H1 (cell line): ENCODE data around the gene CCDC106. TPM values are rescaled to one million over a fixed set of nuclear protein-coding genes. Genes with fewer than 3 reads are reported as not detected.

Source experiments
- CTCF ChIA-PET: fragments of 300-600 bp; sonication (Branson Sonifier 250); formaldehyde crosslinking; loops from one replicate; lab custom pipeline; 2021; ENCODE audit not compliant: partially characterized antibody; lab: Charles Lee
- POLR2A ChIA-PET: fragments of 300-600 bp; sonication (Branson Sonifier 250); formaldehyde crosslinking; loops from one replicate; lab custom pipeline; 2021; ENCODE audit warnings: inconsistent platforms; ENCODE audit not compliant: partially characterized antibody; lab: Charles Lee
- DNase-seq, 2 experiments: peaks; one replicate each; pipeline versions ENCODE4 v3.0.0 to v3.0.0-alpha.2; 2010 to 2022; ENCODE audit warnings: low spot score in 2 of 2, low read depth in 1 of 2, mixed read lengths in 1 of 2
- FAIRE-seq: peaks from 2 replicates; lab custom pipeline; 2011; peaks lifted over from hg19 to GRCh38; lab: Jason Lieb, UNC
- H2AFZ ChIP-seq: 2 replicates; pipeline ENCODE4 v1.8.1; 2012; ENCODE audit warnings: low read length, inconsistent platforms
- H2AK5ac ChIP-seq: 2 replicates; pipeline ENCODE4 v1.6.1; 2013; ENCODE audit warnings: low read depth, low read length
- H2BK120ac ChIP-seq: replicated peaks from 2 replicates; pipeline ENCODE3; 2013; ENCODE audit warnings: low read depth, low read length, inconsistent platforms
- H2BK12ac ChIP-seq: 2 replicates; pipeline ENCODE4 v1.6.1; 2013; ENCODE audit warnings: low read depth, low read length
- H2BK15ac ChIP-seq: 2 replicates; pipeline ENCODE4 v1.6.1; 2013; ENCODE audit warnings: low read length
- H2BK20ac ChIP-seq: 2 replicates; pipeline ENCODE4 v1.6.1; 2013; ENCODE audit warnings: low read length
- H2BK5ac ChIP-seq: 2 replicates; pipeline ENCODE4 v1.6.1; 2013; ENCODE audit warnings: low read depth, low read length
- H3K14ac ChIP-seq: 2 replicates; pipeline ENCODE4 v1.6.1; 2013; ENCODE audit warnings: inconsistent platforms; ENCODE audit not compliant: insufficient read length
- H3K18ac ChIP-seq: 2 replicates; pipeline ENCODE4 v1.6.1; 2013; ENCODE audit warnings: low read length; ENCODE audit errors: extremely low read depth
- H3K23ac ChIP-seq: 2 replicates; pipeline ENCODE4 v1.6.1; 2013; ENCODE audit warnings: inconsistent platforms; ENCODE audit not compliant: insufficient read length
- H3K23me2 ChIP-seq: 2 replicates; pipeline ENCODE4 v1.6.1; 2013; ENCODE audit warnings: low read depth, low read length
- H3K27ac ChIP-seq: 2 replicates; pipeline ENCODE4 v1.6.1; 2011; ENCODE audit warnings: low read depth, low read length, inconsistent platforms
- H3K27me3 ChIP-seq, 4 experiments: replicated peaks in 1 of 4; 1 replicate in 1 of 4; 2 replicates in 3 of 4; pipeline versions ENCODE4 v1.6.1 to v1.8.1; 2011 to 2013; ENCODE audit warnings: low read length in 3 of 4, mild to moderate bottlenecking in 3 of 4, inconsistent platforms in 2 of 4, mixed read lengths in 2 of 4, moderate library complexity in 1 of 4; ENCODE audit not compliant: control insufficient read depth in 3 of 4, insufficient read depth in 3 of 4; ENCODE audit errors: extremely low read depth in 1 of 4
- H3K36me3 ChIP-seq, 4 experiments: 2 replicates each; pipeline versions ENCODE4 v1.6.1 to v1.8.1; 2011 to 2013; ENCODE audit warnings: mild to moderate bottlenecking in 4 of 4, low read length in 3 of 4, moderate library complexity in 2 of 4, control low read depth in 1 of 4, inconsistent platforms in 1 of 4; ENCODE audit not compliant: insufficient read depth in 4 of 4, control insufficient read depth in 2 of 4
- H3K4ac ChIP-seq: replicated peaks from 2 replicates; pipeline ENCODE3; 2013; ENCODE audit warnings: low read length, low read depth, mixed read lengths, inconsistent platforms; ENCODE audit not compliant: insufficient read length
- H3K4me1 ChIP-seq, 4 experiments: replicated peaks in 1 of 4; 1 replicate in 1 of 4; 2 replicates in 3 of 4; pipeline versions ENCODE4 v1.6.1 to v1.8.1; 2011 to 2013; ENCODE audit warnings: low read length in 3 of 4, inconsistent platforms in 2 of 4, mixed read lengths in 1 of 4; ENCODE audit not compliant: insufficient read depth in 4 of 4, control insufficient read depth in 3 of 4
- H3K4me2 ChIP-seq, 2 experiments: 2 replicates each; pipeline versions ENCODE4 v1.6.1 to v1.8.1; 2011 to 2013; ENCODE audit warnings: low read depth in 2 of 2, low read length in 2 of 2, control low read depth in 1 of 2, inconsistent platforms in 1 of 2, mild to moderate bottlenecking in 1 of 2; ENCODE audit not compliant: insufficient read depth in 1 of 2
- H3K4me3 ChIP-seq, 4 experiments: fragments of 200-600, 300-600 bp in 1 of 4; sonication (generic), shearing (Covaris generic), sonication (Bioruptor Twin) in 1 of 4; 2 replicates each; pipeline versions ENCODE4 v1.5.1 to v1.8.1; 2011 to 2016; ENCODE audit warnings: low read length in 4 of 4, low read depth in 3 of 4, control low read depth in 2 of 4, inconsistent platforms in 2 of 4, mild to moderate bottlenecking in 2 of 4, mixed read lengths in 1 of 4, moderate library complexity in 1 of 4; ENCODE audit not compliant: insufficient read depth in 2 of 4; ENCODE audit errors: extremely low read depth in 1 of 4
- H3K56ac ChIP-seq: replicated peaks from 2 replicates; pipeline ENCODE3; 2013; ENCODE audit warnings: low read depth, mild to moderate bottlenecking, mixed read lengths, low read length, inconsistent platforms; ENCODE audit not compliant: insufficient read length
- H3K79me1 ChIP-seq: 2 replicates; pipeline ENCODE4 v1.6.1; 2013; ENCODE audit warnings: low read depth, low read length, control low read depth
- H3K79me2 ChIP-seq, 2 experiments: 2 replicates each; pipeline versions ENCODE4 v1.6.1 to v1.8.1; 2012 to 2013; ENCODE audit warnings: low read length in 2 of 2, mild to moderate bottlenecking in 2 of 2, inconsistent platforms in 1 of 2; ENCODE audit not compliant: insufficient read depth in 2 of 2, control insufficient read depth in 1 of 2
- H3K9ac ChIP-seq, 4 experiments: replicated peaks in 1 of 4; 1 replicate in 1 of 4; 2 replicates in 3 of 4; pipeline versions ENCODE4 v1.6.1 to v1.8.1; 2011 to 2013; ENCODE audit warnings: low read depth in 3 of 4, low read length in 3 of 4, control low read depth in 2 of 4, mild to moderate bottlenecking in 2 of 4, moderate library complexity in 2 of 4, inconsistent platforms in 1 of 4; ENCODE audit errors: extremely low read depth in 1 of 4
- H3K9me3 ChIP-seq, 2 experiments: 2 replicates each; pipeline versions ENCODE4 v1.6.1 to v1.8.1; 2012 to 2013; ENCODE audit warnings: mild to moderate bottlenecking in 2 of 2, moderate library complexity in 2 of 2, control low read depth in 1 of 2, inconsistent platforms in 1 of 2, low read depth in 1 of 2, low read length in 1 of 2, mixed read lengths in 1 of 2; ENCODE audit not compliant: insufficient read depth in 2 of 2
- H4K20me1 ChIP-seq, 2 experiments: replicated peaks in 1 of 2; 2 replicates each; pipeline versions ENCODE3 to v1.8.1; 2011 to 2013; ENCODE audit warnings: inconsistent platforms in 2 of 2, low read length in 2 of 2, mild to moderate bottlenecking in 1 of 2; ENCODE audit not compliant: insufficient read depth in 2 of 2, control insufficient read depth in 1 of 2
- H4K5ac ChIP-seq: 2 replicates; pipeline ENCODE4 v1.6.1; 2013; ENCODE audit warnings: low read length, low read depth, mixed read lengths, inconsistent platforms; ENCODE audit not compliant: insufficient read length
- H4K8ac ChIP-seq: 2 replicates; pipeline ENCODE4 v1.8.0; 2013; ENCODE audit warnings: mild to moderate bottlenecking, moderate library complexity, low read length, inconsistent platforms; ENCODE audit not compliant: insufficient read depth; ENCODE audit errors: extremely low read depth
- H4K91ac ChIP-seq: replicated peaks from 2 replicates; pipeline ENCODE3; 2013; ENCODE audit warnings: low read length, mixed read lengths, inconsistent platforms; ENCODE audit not compliant: insufficient read length
- RBBP5 ChIP-seq: IDR thresholded peaks from 2 replicates; pipeline ENCODE4 v1.7.1; 2012; ENCODE audit warnings: low read depth, mild to moderate bottlenecking, inconsistent platforms, low read length, moderate library complexity, borderline replicate concordance
- RXRA ChIP-seq: IDR thresholded peaks from 2 replicates; pipeline ENCODE4 v1.6.1; 2011; ENCODE audit warnings: low read depth, mild to moderate bottlenecking, low read length, moderate library complexity; ENCODE audit not compliant: insufficient read depth
- WGBS, 2 experiments: shearing (Covaris generic) in 1 of 2; methylation state at CpG; one replicate each; pipeline versions ENCODE4 v1.1.6 to v1.1.7; 2013 to 2015; ENCODE audit warnings: low lambda C conversion rate in 2 of 2, mixed read lengths in 2 of 2, inconsistent platforms in 1 of 2, low coverage in 1 of 2, missing lambda C conversion rate in 1 of 2; ENCODE audit not compliant: insufficient replicate concordance in 2 of 2, insufficient coverage in 1 of 2, insufficient read length in 1 of 2; ENCODE audit errors: extremely low coverage in 1 of 2, missing lambda C conversion rate in 1 of 2; 5-methylcytosine and 5-hydroxymethylcytosine counted together
- polyA plus RNA-seq, 7 experiments: library from polyadenylated mRNA; depleted of rRNA in 3 of 7; stranded (reverse) in 5 of 7; unstranded in 2 of 7; fragments of >200 nt in 5 of 7; fragments of 200-250 nt in 2 of 7; gene quantifications; 1 replicate in 5 of 7; 2 replicates in 1 of 7; 4 replicates in 1 of 7; pipeline versions ENCODE4 v1.2.1 to v1.2.3, GENCODE V29; 2011 to 2013; ENCODE audit warnings: missing spikeins in 2 of 7, mixed read lengths in 2 of 7
- total RNA-seq: library from RNA; stranded (reverse); fragmentation: NEBNext Ultra II Directional; extraction: Animal tissue kit (Norgen Biotek cat#: 25700); gene quantifications from 2 replicates; pipeline ENCODE4 v1.2.1, GENCODE V29; 2021
- TF ChIP-seq, protein P1 (sequence below): IDR thresholded peaks from 2 replicates; pipeline ENCODE4 v1.6.1; 2011; ENCODE audit warnings: low read depth, mild to moderate bottlenecking, low read length; ENCODE audit not compliant: insufficient read depth

The CCDC106 gene
- total and polyA plus RNA-seq, 2 of the 8 experiments (the other 6 are each of a cell fraction or from before 2014, with no cell fraction given): 12.0 to 20.1 TPM

- no peak overlapping the region for H4K5ac ChIP-seq
- FAIRE-seq (no peak), DNase-seq (no peak)
- H3K4ac ChIP-seq: no peak overlapping the region
- no peak overlapping the region; the same call in 1 of the 2 replicates for H4K8ac ChIP-seq
- peaks cover 11 to 29% of the 10 kb centered on the region in 2 experiments for H4K20me1 ChIP-seq
- no peak overlapping the region for H3K4me2 ChIP-seq
- no peak overlapping the region for H3K27ac ChIP-seq
- no peak overlapping the region for H2BK5ac ChIP-seq
- H3K9ac ChIP-seq: no peak overlapping the region
- no peak overlapping the region for H3K56ac ChIP-seq
- TF ChIP-seq, protein P1, sequence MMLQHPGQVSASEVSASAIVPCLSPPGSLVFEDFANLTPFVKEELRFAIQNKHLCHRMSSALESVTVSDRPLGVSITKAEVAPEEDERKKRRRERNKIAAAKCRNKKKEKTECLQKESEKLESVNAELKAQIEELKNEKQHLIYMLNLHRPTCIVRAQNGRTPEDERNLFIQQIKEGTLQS: no peak
- TF ChIP-seq RBBP5 (no peak), RXRA (no peak)
- H3K4me1 ChIP-seq: peaks cover 0 to 6% (median 3%) of the 10 kb centered on the region in 4 experiments; a peak in 3 of 7 replicates
- no peak overlapping the region for H2AFZ ChIP-seq
- H3K4me3 ChIP-seq: no peak overlapping the region
- H3K79me1 ChIP-seq: peaks cover 23% of the 10 kb centered on the region
- no peak overlapping the region for H3K18ac ChIP-seq
- peaks cover 5% of the 10 kb centered on the region; the same call in 1 of the 2 replicates for H3K23me2 ChIP-seq
- H3K79me2 ChIP-seq: peaks cover 21 to 63% of the 10 kb centered on the region in 2 experiments
- no peak overlapping the region for H3K14ac ChIP-seq
- H2BK15ac ChIP-seq: no peak overlapping the region
- no peaks in the 10 kb centered on the region for H3K9me3 ChIP-seq
- no peak overlapping the region for H2BK12ac ChIP-seq
- no peak overlapping the region for H2BK120ac ChIP-seq
- ChIA-PET CTCF (no interaction called here), POLR2A (interaction anchor here (0.6 to 1.8 kb wide), 2 partner anchors 10 to 32 kb away, joined by 3 to 4 read pairs; no protein-coding TSS in a partner anchor)
- no peaks in the 10 kb centered on the region for H3K27me3 ChIP-seq
- WGBS, 2 experiments: 91% methylated on average over 21 of the region's 21 CpGs; no CpG with 5 or more reads in 1 of the 2 experiments
- H2BK20ac ChIP-seq: no peak overlapping the region
- H3K23ac ChIP-seq: no peak overlapping the region
- H2AK5ac ChIP-seq: no peak overlapping the region
- peaks cover 7 to 24% (median 20%) of the 10 kb centered on the region in 4 experiments; a peak in 7 of 8 replicates for H3K36me3 ChIP-seq
- H4K91ac ChIP-seq: no peak overlapping the region
Observed at GRCh38 chr19:55678121-55678671, 30.2 kb downstream of the CCDC106 start.
